GM12875 (cell line): ENCODE data around the gene PHPT1.

Experiments
- H3K4me3 ChIP-seq: one replicate; pipeline ENCODE4 v1.5.1; 2011; ENCODE audit warnings: low read depth, low read length, control low read depth
- CTCF ChIP-seq: IDR thresholded peaks from 2 replicates; pipeline ENCODE4 v1.5.1; 2011; ENCODE audit warnings: low read depth, mild to moderate bottlenecking, control low read depth, inconsistent platforms, low read length, moderate library complexity, borderline replicate concordance; ENCODE audit not compliant: insufficient read depth

The PHPT1 gene

DNA sequence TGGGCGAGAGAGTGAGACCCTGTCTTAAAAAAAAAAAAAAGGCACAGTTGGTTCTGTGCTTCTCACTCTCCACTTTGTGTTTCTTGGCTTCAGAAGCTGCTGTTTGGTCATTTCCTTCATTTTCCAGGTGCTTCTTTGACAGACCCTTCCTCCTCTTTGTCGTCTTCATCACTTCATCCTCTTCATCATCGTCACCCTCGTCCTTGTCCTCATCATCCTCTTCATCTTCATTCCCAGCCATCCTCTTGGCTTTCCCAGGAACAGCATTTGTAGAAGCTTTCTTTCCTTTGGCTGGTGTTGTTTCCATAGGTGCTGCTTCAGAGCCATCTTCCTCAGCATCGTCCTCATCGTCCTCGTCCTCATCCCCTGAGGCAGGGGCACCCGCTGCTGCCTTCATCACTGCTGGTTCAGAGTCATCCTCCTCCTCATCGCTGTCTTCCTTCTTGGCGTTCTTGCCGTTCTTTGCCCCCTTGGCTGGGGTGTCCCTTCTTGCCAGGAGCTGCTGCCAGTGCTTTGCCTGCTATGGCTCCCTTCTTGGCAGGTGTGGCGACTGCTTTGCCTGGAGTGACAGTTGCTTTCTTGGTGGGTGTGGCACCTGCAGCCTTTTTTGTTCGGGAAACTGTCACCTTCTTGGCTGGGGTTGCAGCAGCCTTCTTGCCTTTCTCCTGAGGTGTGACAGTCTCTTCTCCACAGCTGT lies 34.3 kb upstream of the PHPT1 start:
- no peak overlapping the region for H3K4me3 ChIP-seq
- no peak for TF ChIP-seq CTCF

- H3K4me3 ChIP-seq, result no peak overlapping the region
- no peak for TF ChIP-seq CTCF
These were observed 33.8 kb upstream of the PHPT1 start for GRCh38 chr9:136815422-136815782.

DNA sequence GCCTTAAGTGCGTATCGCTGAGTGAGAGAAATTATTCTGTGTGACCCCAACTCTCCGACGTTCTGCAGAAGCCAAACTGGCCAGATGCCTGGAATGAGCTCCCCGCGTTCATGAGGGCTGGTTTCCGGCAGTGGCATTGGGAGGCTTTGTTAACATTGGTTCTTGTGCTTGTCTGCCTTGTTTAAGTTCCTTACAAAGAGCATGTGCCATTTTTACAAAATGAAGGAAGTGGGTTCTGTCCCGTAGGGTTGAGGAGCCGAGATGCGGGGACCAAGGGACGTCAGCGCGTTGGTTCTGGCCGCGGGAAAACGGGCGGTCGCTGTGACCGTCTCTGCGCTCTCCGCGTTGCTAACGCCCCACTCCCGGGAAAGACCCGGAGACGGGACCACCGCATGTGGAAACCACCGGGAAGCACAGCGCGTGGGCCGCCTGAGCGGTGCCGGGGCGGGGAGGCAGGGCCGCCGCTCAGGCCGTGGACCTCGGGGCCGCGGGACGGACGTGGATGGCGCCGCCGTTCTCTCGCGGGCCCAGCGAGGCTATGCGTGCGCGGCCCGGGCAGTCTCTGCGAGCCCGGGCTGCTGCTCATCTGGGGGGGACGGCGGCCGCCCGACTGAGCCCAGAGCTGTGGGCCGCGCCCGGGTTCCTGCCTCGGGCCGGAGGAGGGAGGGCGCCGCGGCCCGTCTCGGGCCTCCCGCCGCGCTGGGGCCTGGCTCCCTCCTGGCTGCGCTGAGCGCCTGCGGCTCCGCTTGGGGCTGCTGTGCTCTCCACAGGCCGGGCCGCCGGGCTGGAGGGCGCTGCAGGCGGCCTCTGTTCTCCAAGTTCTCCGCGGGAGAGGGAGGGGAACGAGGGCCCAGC lies 28.0 kb upstream of the PHPT1 start:
- TF ChIP-seq CTCF, result no peak
- no peak overlapping the region for H3K4me3 ChIP-seq

GRCh38 chr9:136821826-136822544 lies 27.2 kb upstream of the PHPT1 start:
- no peak overlapping the region for H3K4me3 ChIP-seq
- TF ChIP-seq CTCF, result no peak

DNA sequence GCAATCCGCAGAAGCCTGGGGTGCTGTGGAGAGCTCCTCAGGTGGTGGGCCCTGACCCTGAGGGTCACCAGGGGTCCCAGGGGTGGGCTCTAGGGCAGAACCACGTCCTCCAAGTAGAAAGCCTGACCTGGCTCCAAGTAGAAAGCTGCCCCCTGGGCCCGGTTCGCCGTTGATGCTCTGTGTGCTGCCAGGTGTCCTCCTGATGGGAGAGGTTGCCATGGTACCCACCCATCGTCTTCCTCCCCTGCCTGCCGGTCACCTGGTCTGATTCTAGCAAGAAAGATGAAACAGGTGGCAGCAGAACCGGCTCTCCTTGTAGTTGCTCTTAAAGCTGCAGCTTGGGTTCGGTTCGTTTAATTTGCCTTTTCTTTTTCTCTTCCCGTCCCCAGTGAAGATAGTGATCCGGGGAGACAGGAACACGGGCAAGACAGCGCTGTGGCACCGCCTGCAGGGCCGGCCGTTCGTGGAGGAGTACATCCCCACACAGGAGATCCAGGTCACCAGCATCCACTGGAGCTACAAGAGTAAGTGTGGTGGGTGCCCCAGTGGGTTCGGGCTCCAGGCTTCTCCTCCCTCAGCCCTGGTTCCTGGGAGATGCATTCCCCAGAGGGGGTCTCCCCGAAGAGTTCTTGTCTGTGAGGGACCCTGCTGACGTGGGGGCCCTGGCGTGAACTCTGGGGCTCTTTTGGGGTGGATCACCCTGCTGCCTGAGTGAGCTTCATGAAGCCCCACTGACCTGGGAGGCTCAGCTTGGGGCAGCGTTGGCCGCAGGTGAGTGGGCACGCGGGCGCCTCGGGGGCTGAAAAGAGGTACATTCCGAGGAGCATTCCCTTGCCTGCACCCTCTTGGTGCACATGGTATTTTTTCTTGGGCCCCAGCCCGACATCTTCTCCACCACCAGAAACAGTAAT lies 25.8 kb upstream of the PHPT1 start:
- no peak overlapping the region for H3K4me3 ChIP-seq
- TF ChIP-seq CTCF, result no peak

DNA sequence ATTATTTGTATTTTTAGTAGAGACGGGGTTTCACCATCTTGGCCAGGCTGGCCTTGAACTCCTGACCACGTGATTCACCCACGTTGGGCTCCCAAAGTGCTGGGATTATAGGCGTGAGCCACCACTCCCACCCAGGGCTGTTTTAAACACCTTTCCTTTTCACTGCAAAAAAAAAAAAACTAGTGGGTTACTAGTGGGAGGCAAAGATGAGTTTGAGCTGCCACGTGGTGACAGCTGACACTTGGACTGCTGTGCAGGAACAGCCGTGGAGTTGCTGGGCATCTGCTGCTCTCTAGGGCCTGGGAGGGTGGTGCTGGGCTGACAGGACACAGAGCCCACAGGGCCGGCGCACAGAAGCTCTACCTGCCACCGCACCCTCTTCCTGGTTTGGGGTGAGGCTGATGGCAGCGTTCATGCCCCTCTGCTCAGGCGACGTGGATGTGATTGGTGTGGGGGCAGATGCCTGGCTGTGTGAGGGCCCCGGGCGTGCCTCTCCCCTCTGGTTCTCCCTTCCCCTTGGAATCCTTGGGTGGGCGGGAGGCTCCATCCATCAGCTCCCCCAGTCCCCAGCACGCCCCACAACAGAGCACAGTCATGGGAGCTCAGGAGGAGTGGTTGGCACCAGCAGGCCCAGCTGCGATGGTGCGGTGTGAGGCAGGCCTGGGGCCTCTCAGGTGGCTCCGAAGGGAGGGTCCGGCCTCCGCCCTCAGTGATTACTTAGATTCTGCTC lies 24.5 kb upstream of the PHPT1 start:
- no peak overlapping the region for H3K4me3 ChIP-seq
- TF ChIP-seq CTCF, result no peak
